DND-41 (cell line): ENCODE results near the gene GRB7.

Experiments
- CTCF ChIP-seq: IDR thresholded peaks from 2 replicates; pipeline ENCODE4 v1.5.1; 2012; ENCODE audit warnings: borderline replicate concordance, low read length, moderate library complexity, mild to moderate bottlenecking; ENCODE audit not compliant: poor library complexity, severe bottlenecking; ENCODE audit errors: extremely low read depth
- EZH2 ChIP-seq: IDR thresholded peaks from 3 replicates; pipeline ENCODE4 v1.6.1; 2012; ENCODE audit warnings: borderline replicate concordance, low read depth, mild to moderate bottlenecking, moderate library complexity, low read length, inconsistent platforms; ENCODE audit not compliant: severe bottlenecking

GRCh38 chr17:39704821-39705551 lies 32.8 kb upstream of the GRB7 start:
- no peak for TF ChIP-seq CTCF
- TF ChIP-seq EZH2 = no peak
